Kidney (tissue), 14 donors: ENCODE results near the gene LRRC43. TPM values are rescaled to one million over a fixed set of nuclear protein-coding genes. Genes with fewer than 3 reads are reported as not detected.

Source experiments
- DNase-seq, 5 donors: peaks; one replicate each; pipeline ENCODE4 v3.0.0-alpha.2; 2013 to 2020
- FAIRE-seq: peaks from 2 replicates; lab custom pipeline; 2012; peaks lifted over from hg19 to GRCh38; lab: Jason Lieb, UNC
- H3K27ac ChIP-seq, 2 donors: one replicate each; pipeline ENCODE4 v1.7.0; 2013; ENCODE audit warnings: low read depth in 2 of 2, low read length in 2 of 2, inconsistent platforms in 1 of 2
- H3K27me3 ChIP-seq: one replicate; pipeline ENCODE4 v1.7.1; 2013; ENCODE audit warnings: low read length, inconsistent platforms; ENCODE audit not compliant: control insufficient read depth, insufficient read depth
- H3K36me3 ChIP-seq, 3 donors: one replicate each; pipeline versions ENCODE4 v1.7.0 to v1.7.1; 2013; ENCODE audit warnings: low read length in 3 of 3, control low read depth in 1 of 3, inconsistent platforms in 1 of 3; ENCODE audit not compliant: insufficient read depth in 3 of 3, control insufficient read depth in 2 of 3
- H3K4me1 ChIP-seq, 3 donors: one replicate each; pipeline versions ENCODE4 v1.7.0 to v1.7.1; 2013; ENCODE audit warnings: low read length in 3 of 3, inconsistent platforms in 1 of 3, low read depth in 1 of 3; ENCODE audit not compliant: control insufficient read depth in 2 of 3, insufficient read depth in 2 of 3
- H3K4me3 ChIP-seq, 3 donors: one replicate each; pipeline versions ENCODE4 v1.7.0 to v1.8.1; 2013; ENCODE audit warnings: low read length in 3 of 3, control low read depth in 1 of 3, inconsistent platforms in 1 of 3
- H3K9ac ChIP-seq, 3 donors: one replicate each; pipeline versions ENCODE4 v1.7.0 to v1.7.1; 2013; ENCODE audit warnings: low read length in 3 of 3, control low read depth in 1 of 3, inconsistent platforms in 1 of 3
- H3K9me3 ChIP-seq, 3 donors: one replicate each; pipeline versions ENCODE4 v1.7.0 to v1.7.1; 2013; ENCODE audit warnings: low read length in 3 of 3, control low read depth in 1 of 3, inconsistent platforms in 1 of 3; ENCODE audit not compliant: control insufficient read depth in 2 of 3, insufficient read depth in 1 of 3
- CTCF ChIP-seq: IDR thresholded peaks from 3 replicates; pipeline ENCODE4 v1.5.1; 2012; ENCODE audit warnings: mild to moderate bottlenecking, moderate library complexity, borderline replicate concordance; ENCODE audit not compliant: insufficient read depth; ENCODE audit errors: extremely low read depth
- intact Hi-C: fragments of 100-400 bp; cut with DNase I; formaldehyde crosslinking; loops from one replicate; pipeline ENCODE4 v1.11.1; 2022
- polyA plus RNA-seq: library from polyadenylated mRNA; stranded (reverse); fragments of 350-450 nt; fragmentation: Illumina TruSeq; extraction: RNeasy Lipid Tissue Mini Kit (QIAGEN cat#74804); gene quantifications from one replicate; pipeline ENCODE4 v1.2.3, GENCODE V29; 2014; ENCODE audit warnings: low read depth, low replicate concordance; ENCODE audit not compliant: insufficient read depth
- total RNA-seq: library from RNA; stranded (reverse); fragmentation: NEBNext Ultra II Directional; extraction: Animal tissue kit (Norgen Biotek cat#: 25700); gene quantifications from one replicate; pipeline ENCODE4 v1.2.1, GENCODE V29; 2021
- donor health status: control.
- donor health status: control.
- donor health status: control.
- donor health status: control.
- donor health status: control.
- donor health status: DM: yes; HTN: yes; CAD: no.
- donor health status: Normal renal cell carcinoma (clear cell type).

The LRRC43 gene
- total and polyA plus RNA-seq, 2 donors from 2014 or later, result 4.8 to 7.9 TPM

GRCh38 chr12:122185079-122185478, 2.2 kb downstream of the LRRC43 start:
- Histone ChIP-seq H3K4me3 (no peak overlapping the region), H3K4me1 (no peaks in the 10 kb centered on the region), H3K36me3 (no peaks in the 10 kb centered on the region), H3K9me3 (no peaks in the 10 kb centered on the region), H3K9ac (no peak overlapping the region), H3K27ac (no peak overlapping the region), H3K27me3 (no peaks in the 10 kb centered on the region)
- intact Hi-C loops, result no loop called here
- no peak for TF ChIP-seq CTCF
- no peak for DNase-seq
- FAIRE-seq, result no peak

DNA sequence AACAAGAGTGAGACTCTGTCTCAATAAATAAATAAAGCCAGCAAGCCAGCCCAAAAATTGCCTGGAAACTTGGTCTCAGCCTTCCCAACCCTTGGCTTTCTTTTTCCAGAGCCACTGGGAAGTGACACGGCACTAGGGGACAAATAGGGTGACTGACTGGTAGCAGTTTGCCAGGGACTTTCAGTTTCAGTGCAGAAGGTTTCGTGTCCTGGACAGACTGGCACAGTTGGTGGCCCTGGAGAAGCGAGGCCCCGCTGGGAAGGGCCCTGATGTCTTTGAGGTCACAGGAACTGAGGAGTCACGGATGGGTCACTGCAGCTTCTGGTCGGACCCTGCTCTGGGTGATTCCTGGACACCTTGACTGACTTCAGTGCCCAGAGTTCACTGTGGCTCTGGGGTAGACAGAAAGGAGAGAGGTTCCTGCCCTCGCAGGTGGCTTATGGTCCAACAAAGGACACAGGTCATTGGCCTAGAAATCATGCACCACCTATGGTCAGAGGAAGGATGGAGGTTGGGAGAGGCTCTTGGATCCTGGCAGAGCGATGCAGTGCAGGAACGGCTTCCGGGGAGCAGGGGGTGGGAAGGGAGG, 2.7 kb downstream of the LRRC43 start:
- FAIRE-seq (no peak), DNase-seq (no peak)
- Histone ChIP-seq H3K4me3 (no peak overlapping the region), H3K4me1 (no peaks in the 10 kb centered on the region), H3K27me3 (no peaks in the 10 kb centered on the region), H3K27ac (no peak overlapping the region), H3K36me3 (no peaks in the 10 kb centered on the region), H3K9me3 (no peaks in the 10 kb centered on the region), H3K9ac (no peak overlapping the region)
- no peak for TF ChIP-seq CTCF
- intact Hi-C loops, result no loop called here

GRCh38 chr12:122187466-122187865, 4.5 kb downstream of the LRRC43 start:
- DNase-seq (no peak), FAIRE-seq (no peak)
- H3K9me3 ChIP-seq, result no peaks in the 10 kb centered on the region
- H3K4me3 ChIP-seq, result no peak overlapping the region
- no peaks in the 10 kb centered on the region for H3K36me3 ChIP-seq
- no peaks in the 10 kb centered on the region for H3K27me3 ChIP-seq
- no peaks in the 10 kb centered on the region for H3K4me1 ChIP-seq
- intact Hi-C loops, result no loop called here
- H3K9ac ChIP-seq, result no peak overlapping the region
- no peak overlapping the region for H3K27ac ChIP-seq
- no peak for TF ChIP-seq CTCF
